ENCODE results near the gene TTYH1. TPM values are rescaled to one million over a fixed set of nuclear protein-coding genes. Genes with fewer than 3 reads are reported as not detected.

Gene TTYH1
- total and polyA plus RNA-seq, 2 of the 8 experiments (the other 6 are each of a cell fraction or from before 2014, with no cell fraction given) = 26.7 to 46.5 TPM

GRCh38 chr19:54475706-54476105, 60.4 kb downstream of the TTYH1 start:
- no peak overlapping the region for H2BK15ac ChIP-seq (ENCODE audit: low read length)
- H3K14ac ChIP-seq (ENCODE audit: insufficient read length) = no peak overlapping the region
- no peak overlapping the region for H2BK5ac ChIP-seq (ENCODE audit: low read depth, low read length)
- H2BK120ac ChIP-seq (replicated peaks; ENCODE audit: low read depth, low read length) = no peak overlapping the region
- H3K23me2 ChIP-seq (ENCODE audit: low read depth, low read length) = peaks cover 5% of the 10 kb centered on the region; the same call in 1 of the 2 replicates
- H4K5ac ChIP-seq (ENCODE audit: insufficient read length, low read depth, low read length) = no peak overlapping the region
- H3K56ac ChIP-seq (replicated peaks; ENCODE audit: insufficient read length, low read depth, low read length) = no peak overlapping the region
- H3K27ac ChIP-seq (ENCODE audit: low read depth, low read length) = no peak overlapping the region
- no peak overlapping the region for H2BK12ac ChIP-seq (ENCODE audit: low read depth, low read length)
- no peak overlapping the region for H4K91ac ChIP-seq (replicated peaks; ENCODE audit: insufficient read length, low read length)
- 88% methylated on average over 8 of the region's 11 CpGs; no CpG with 5 or more reads in 1 of the 2 experiments for WGBS, 2 experiments (ENCODE audit: extremely low coverage in 1 of 2, insufficient coverage in 1 of 2, insufficient read length in 1 of 2, insufficient replicate concordance in 2 of 2, low coverage in 1 of 2, low lambda C conversion rate in 2 of 2, missing lambda C conversion rate in 1 of 2)
- no peak overlapping the region for H3K4me2 ChIP-seq (ENCODE audit: insufficient read depth in 1 of 2, low read depth in 2 of 2, low read length in 2 of 2)
- H4K20me1 ChIP-seq (replicated peaks in 1 of 2; ENCODE audit: control insufficient read depth in 1 of 2, insufficient read depth in 2 of 2, low read length in 2 of 2) = no peaks in the 10 kb centered on the region
- DNase-seq (ENCODE audit: low read depth in 1 of 2, low spot score in 2 of 2) (no peak), FAIRE-seq (no peak)
- CTCF ChIA-PET (ENCODE audit: partially characterized antibody) = no interaction called here
- H3K23ac ChIP-seq (ENCODE audit: insufficient read length) = no peak overlapping the region
- POLR2A ChIA-PET (ENCODE audit: partially characterized antibody) = no interaction called here
- TF ChIP-seq CREB1 (IDR thresholded peaks at IDR 0.05) (no peak), HDAC2 (IDR thresholded peaks at IDR 0.05; ENCODE audit: borderline replicate concordance in 1 of 2, low read depth in 2 of 2, low read length in 2 of 2) (no peak), SIN3A (conservative IDR thresholded peaks at IDR 0.05 in 1 of 2, IDR thresholded peaks at IDR 0.05 in 1 of 2; ENCODE audit: low read depth in 1 of 2, low read length in 2 of 2) (no peak), TBP (IDR thresholded peaks at IDR 0.05; ENCODE audit: low read depth, low read length) (no peak), CHD1 (IDR thresholded peaks at IDR 0.05; ENCODE audit: low read depth, low read length) (no peak), ASH2L (IDR thresholded peaks at IDR 0.05; ENCODE audit: low read length) (no peak), ATF3 (IDR thresholded peaks at IDR 0.05; ENCODE audit: insufficient read depth, low read depth, low read length) (no peak), NANOG (IDR thresholded peaks at IDR 0.05; ENCODE audit: insufficient read depth, low read depth, low read length, poor library complexity, severe bottlenecking) (no peak), SRF (IDR thresholded peaks at IDR 0.05; ENCODE audit: low read depth, low read length) (no peak), SP2 (IDR thresholded peaks at IDR 0.05; ENCODE audit: low read length) (no peak), SIX5 (IDR thresholded peaks at IDR 0.05; ENCODE audit: low read depth, low read length) (no peak), CTBP2 (IDR thresholded peaks at IDR 0.05; ENCODE audit: borderline replicate concordance, insufficient read depth, insufficient read length, low read length) (no peak)
- no peaks in the 10 kb centered on the region for H3K9me3 ChIP-seq (ENCODE audit: insufficient read depth in 2 of 2, low read depth in 1 of 2, low read length in 1 of 2)
- peaks cover 0 to 10% (median 7%) of the 10 kb centered on the region in 4 experiments; a peak in 6 of 7 replicates for H3K27me3 ChIP-seq (replicated peaks in 1 of 4; ENCODE audit: control insufficient read depth in 3 of 4, extremely low read depth in 1 of 4, insufficient read depth in 3 of 4, low read length in 3 of 4)
- no peaks in the 10 kb centered on the region for H3K36me3 ChIP-seq (ENCODE audit: control insufficient read depth in 2 of 4, insufficient read depth in 4 of 4, low read length in 3 of 4)
- no peak overlapping the region for H3K4me3 ChIP-seq (ENCODE audit: extremely low read depth in 1 of 4, insufficient read depth in 2 of 4, low read depth in 3 of 4, low read length in 4 of 4)
- no peak overlapping the region for H4K8ac ChIP-seq (ENCODE audit: extremely low read depth, insufficient read depth, low read length)
- H2BK20ac ChIP-seq (ENCODE audit: low read length) = no peak overlapping the region
- no peak overlapping the region for H3K18ac ChIP-seq (ENCODE audit: extremely low read depth, low read length)
- H3K9ac ChIP-seq (replicated peaks in 1 of 4; ENCODE audit: extremely low read depth in 1 of 4, low read depth in 3 of 4, low read length in 3 of 4) = no peak overlapping the region
- no peak overlapping the region for H2AK5ac ChIP-seq (ENCODE audit: low read depth, low read length)
- no peak overlapping the region for H2AFZ ChIP-seq (ENCODE audit: low read length)
- no peaks in the 10 kb centered on the region for H3K79me1 ChIP-seq (ENCODE audit: low read depth, low read length)
- H3K79me2 ChIP-seq (ENCODE audit: control insufficient read depth in 1 of 2, insufficient read depth in 2 of 2, low read length in 2 of 2) = no peaks in the 10 kb centered on the region
- peaks cover 2 to 7% (median 3%) of the 10 kb centered on the region in 4 experiments; a peak in 5 of 7 replicates for H3K4me1 ChIP-seq (replicated peaks in 1 of 4; ENCODE audit: control insufficient read depth in 3 of 4, insufficient read depth in 4 of 4, low read length in 3 of 4)
- H3K4ac ChIP-seq (replicated peaks; ENCODE audit: insufficient read length, low read depth, low read length) = no peak overlapping the region

All from H1 (cell line).